GM23248 (cell line): ENCODE data around the gene BRD4. TPM values are rescaled to one million over a fixed set of nuclear protein-coding genes. Genes with fewer than 3 reads are reported as not detected.
A peak's percentile ranks its signal among the peaks of the same experiment; 100 is the strongest.

Experiments
- DNase-seq: peaks from one replicate; pipeline ENCODE4 v3.0.0-alpha.2; 2015
- H2AFZ ChIP-seq: fragments of 200-600 bp; sonication (generic); 2 replicates; pipeline ENCODE4 v1.6.1; 2016; ENCODE audit warnings: antibody characterized with exemption
- H3F3A ChIP-seq: fragments of 200-600 bp; sonication (generic); 2 replicates; pipeline ENCODE4 v1.6.1; 2016; ENCODE audit warnings: mild to moderate bottlenecking, antibody characterized with exemption, mixed run types; ENCODE audit not compliant: insufficient read depth
- H3K27ac ChIP-seq: fragments of 200-600 bp; sonication (generic); 2 replicates; pipeline ENCODE4 v1.5.1; 2016; ENCODE audit warnings: mild to moderate bottlenecking
- H3K27me3 ChIP-seq: fragments of 200-600 bp; sonication (generic); replicated peaks from 2 replicates; pipeline ENCODE4 v1.6.1; 2016; ENCODE audit warnings: mild to moderate bottlenecking; ENCODE audit not compliant: insufficient read depth
- H3K36me3 ChIP-seq: fragments of 200-600 bp; sonication (generic); 2 replicates; pipeline ENCODE4 v1.6.1; 2016; ENCODE audit warnings: low read depth, mild to moderate bottlenecking
- H3K4me1 ChIP-seq: fragments of 200-600 bp; sonication (generic); 2 replicates; pipeline ENCODE4 v1.6.1; 2016; ENCODE audit warnings: mild to moderate bottlenecking; ENCODE audit not compliant: insufficient read depth
- H3K4me2 ChIP-seq: fragments of 200-600 bp; sonication (generic); one replicate; pipeline ENCODE4 v1.6.1; 2016; ENCODE audit warnings: mild to moderate bottlenecking; ENCODE audit not compliant: unreplicated experiment
- H3K4me3 ChIP-seq: fragments of 200-600 bp; sonication (generic); 2 replicates; pipeline ENCODE4 v1.5.1; 2016; ENCODE audit warnings: mild to moderate bottlenecking
- H3K79me2 ChIP-seq: fragments of 200-600 bp; sonication (generic); 2 replicates; pipeline ENCODE4 v1.6.1; 2016; ENCODE audit warnings: mild to moderate bottlenecking; ENCODE audit not compliant: insufficient read depth
- H3K9ac ChIP-seq: fragments of 200-600 bp; sonication (generic); 2 replicates; pipeline ENCODE4 v1.6.1; 2016; ENCODE audit warnings: mild to moderate bottlenecking
- H3K9me2 ChIP-seq: fragments of 200-600 bp; sonication (generic); 2 replicates; pipeline ENCODE4 v1.6.1; 2016; ENCODE audit warnings: mixed run types, mild to moderate bottlenecking, moderate library complexity; ENCODE audit not compliant: insufficient read depth
- H3K9me3 ChIP-seq: fragments of 200-600 bp; sonication (generic); one replicate; pipeline ENCODE4 v1.6.1; 2017; ENCODE audit warnings: low read depth
- H4K20me1 ChIP-seq: fragments of 200-600 bp; sonication (generic); 2 replicates; pipeline ENCODE4 v1.6.0; 2016; ENCODE audit not compliant: insufficient read depth
- EZH2 ChIP-seq: fragments of 200-600 bp; sonication (generic); IDR thresholded peaks from 2 replicates; pipeline ENCODE4 v1.6.1; 2018; ENCODE audit warnings: antibody characterized with exemption, mild to moderate bottlenecking; ENCODE audit not compliant: insufficient read depth, poor library complexity, severe bottlenecking
- EZH2phosphoT487 ChIP-seq: fragments of 200-600 bp; sonication (generic); IDR thresholded peaks from 2 replicates; pipeline ENCODE4 v1.6.1; 2018; ENCODE audit warnings: antibody characterized with exemption, moderate library complexity, mild to moderate bottlenecking, low read depth; ENCODE audit not compliant: insufficient read depth
- WGBS, 2 experiments: methylation state at CpG; one replicate each; pipeline ENCODE4 v1.1.6; 2015 to 2017; ENCODE audit warnings: low lambda C conversion rate in 2 of 2, low coverage in 1 of 2; ENCODE audit errors: missing lambda C conversion rate in 2 of 2; 5-methylcytosine and 5-hydroxymethylcytosine counted together
- in situ Hi-C: fragments of 300-500 bp; cut with MboI; formaldehyde crosslinking; loops from 2 replicates; pipeline ENCODE4 v1.15.0; 2020
- polyA plus RNA-seq: library from polyadenylated mRNA; unstranded; fragments of >200 nt; fragmentation: Nextera tagmentation; extraction: Ambion mirVana; gene quantifications from 2 replicates; pipeline ENCODE4 v1.2.1, GENCODE V29; 2016
- total RNA-seq: library from RNA; depleted of rRNA; stranded (reverse); fragments of >200 nt; shearing (Covaris generic); gene quantifications from 2 replicates; pipeline ENCODE4 v1.2.3, GENCODE V29; 2014

Gene BRD4
- total and polyA plus RNA-seq, 2 experiments from 2014 or later = 9.0 to 18.6 TPM

DNA sequence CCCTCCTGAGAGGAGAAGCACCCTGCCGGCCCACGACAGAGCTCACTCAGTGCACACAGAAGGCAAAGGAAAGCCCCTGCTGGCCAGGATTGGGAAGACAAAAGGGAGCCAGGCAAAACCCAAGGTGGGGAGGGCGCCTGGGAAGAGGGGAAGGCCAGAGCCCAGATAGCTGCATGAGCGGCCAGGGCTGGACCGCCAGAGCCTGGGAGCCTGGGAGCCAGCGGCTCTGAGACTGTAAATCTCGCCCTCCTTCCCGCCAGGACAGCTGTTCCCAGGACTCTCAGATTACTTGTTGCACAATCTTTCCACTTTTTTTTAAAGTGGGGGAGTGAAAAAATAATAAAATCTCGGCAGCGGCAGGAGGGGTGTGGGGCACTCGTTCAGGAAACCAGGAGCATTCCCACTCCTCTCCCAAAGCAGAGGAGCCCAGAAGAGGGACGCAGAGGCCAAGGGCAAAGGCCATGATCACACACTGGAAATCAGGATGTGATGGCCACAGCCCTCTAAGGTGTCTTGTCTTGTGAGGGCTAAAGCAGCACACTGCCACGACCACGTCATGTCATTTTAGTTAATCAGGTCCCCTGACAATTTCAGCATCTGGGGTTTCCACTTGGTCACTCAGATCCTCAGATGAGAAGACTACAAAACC, 80.5 kb downstream of the BRD4 start:
- Histone ChIP-seq H3K9ac (peak overlapping the region; percentile 95), H3K27ac (peak overlapping the region; percentile 100), H3K4me1 (peaks cover 41% of the 10 kb centered on the region), H3K79me2 (peaks cover 67% of the 10 kb centered on the region), H3K9me3 (no peaks in the 10 kb centered on the region), H3K9me2 (no peaks in the 10 kb centered on the region), H3K4me2 (peak overlapping the region; percentile 40), H3F3A (peaks cover 44% of the 10 kb centered on the region), H3K4me3 (peak overlapping the region; percentile 32), H4K20me1 (no peaks in the 10 kb centered on the region), H2AFZ (no peak overlapping the region), H3K27me3 (no peaks in the 10 kb centered on the region), H3K36me3 (peaks cover 27% of the 10 kb centered on the region; the same call in 1 of the 2 replicates)
- in situ Hi-C loops = loop anchor here (10.0 kb wide), 1 partner anchor 67 kb away; no protein-coding TSS in a partner anchor
- 7% methylated on average over 14 of the region's 14 CpGs for WGBS, 2 experiments
- peak; percentile 97 for DNase-seq
- TF ChIP-seq EZH2phosphoT487 (no peak), EZH2 (no peak)

DNA sequence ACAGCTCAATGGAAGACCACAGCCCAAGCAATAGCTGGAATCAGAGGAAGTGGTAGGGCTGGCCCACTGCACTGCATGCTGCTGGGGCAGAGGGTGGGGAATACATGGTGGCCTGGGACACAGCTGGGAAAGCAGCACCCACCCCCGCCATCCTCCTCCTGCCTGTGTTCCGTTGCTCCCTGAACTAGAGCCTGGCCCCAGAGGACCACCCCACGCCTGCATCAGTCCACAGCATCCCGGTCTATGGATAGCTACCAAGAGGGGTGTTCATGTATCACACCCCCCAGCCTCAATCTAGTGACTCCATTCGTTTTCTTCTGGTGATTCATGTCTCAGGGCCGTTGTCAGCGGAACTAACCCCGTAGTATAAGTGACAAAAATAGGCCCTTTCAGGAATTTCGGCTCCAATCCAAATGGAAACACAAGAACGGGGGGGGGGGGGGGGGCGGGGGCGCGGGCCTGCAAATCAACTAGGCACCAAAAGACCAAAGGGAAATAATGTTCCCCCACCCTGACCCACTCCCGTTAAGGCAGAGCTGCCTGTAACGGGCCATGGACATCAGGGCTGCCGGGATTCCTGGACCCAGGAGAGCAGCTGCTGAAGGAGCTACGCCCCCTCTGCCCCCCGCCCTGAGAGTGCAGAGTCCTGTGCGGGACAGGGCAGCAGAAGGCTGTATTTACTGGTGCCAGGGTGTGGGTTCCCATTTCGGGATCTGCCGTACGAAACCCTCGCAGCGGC, 81.2 kb downstream of the BRD4 start:
- peaks cover 25% of the 10 kb centered on the region; the same call in 1 of the 2 replicates for H3K36me3 ChIP-seq
- H3K4me1 ChIP-seq = peaks cover 41% of the 10 kb centered on the region
- H3K27ac ChIP-seq = peak overlapping the region; percentile 100
- peak overlapping the region; percentile 79 for H3K4me2 ChIP-seq
- H3F3A ChIP-seq = peaks cover 44% of the 10 kb centered on the region
- no peak overlapping the region for H2AFZ ChIP-seq
- no peaks in the 10 kb centered on the region for H4K20me1 ChIP-seq
- 5 to 6% methylated on average over 21 of the region's 24 CpGs for WGBS, 2 experiments
- in situ Hi-C loops = loop anchor here (10.0 kb wide), 1 partner anchor 66 kb away; no protein-coding TSS in a partner anchor
- peaks cover 67% of the 10 kb centered on the region for H3K79me2 ChIP-seq
- no peaks in the 10 kb centered on the region for H3K27me3 ChIP-seq
- H3K4me3 ChIP-seq = peak overlapping the region; percentile 32
- H3K9ac ChIP-seq = peak overlapping the region; percentile 95
- DNase-seq = peak; percentile 81
- no peaks in the 10 kb centered on the region for H3K9me3 ChIP-seq
- no peaks in the 10 kb centered on the region for H3K9me2 ChIP-seq
- TF ChIP-seq EZH2phosphoT487 (no peak), EZH2 (no peak)

DNA sequence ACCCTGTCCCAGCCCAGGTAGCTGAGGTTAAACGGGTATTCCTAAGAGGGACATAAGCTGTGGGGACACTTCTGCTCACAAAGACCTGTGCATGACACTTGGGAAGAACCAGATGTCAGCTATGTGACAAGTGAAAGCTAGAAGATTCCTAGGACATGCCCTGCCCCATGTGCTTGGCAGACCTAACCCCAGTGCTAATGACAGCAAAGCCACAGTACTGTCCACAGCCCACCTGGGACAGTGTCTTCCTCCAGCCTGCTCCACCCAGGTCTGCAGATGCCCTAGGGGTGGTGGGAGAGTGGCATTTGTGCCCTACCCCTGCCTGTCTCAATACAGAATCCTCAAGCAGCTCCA, 81.7 kb downstream of the BRD4 start:
- TF ChIP-seq EZH2 (no peak), EZH2phosphoT487 (no peak)
- peaks cover 41% of the 10 kb centered on the region for H3K4me1 ChIP-seq
- peaks cover 44% of the 10 kb centered on the region for H3F3A ChIP-seq
- H3K36me3 ChIP-seq = peaks cover 21% of the 10 kb centered on the region; the same call in 1 of the 2 replicates
- H3K9me2 ChIP-seq = no peaks in the 10 kb centered on the region
- no peaks in the 10 kb centered on the region for H3K27me3 ChIP-seq
- H3K27ac ChIP-seq = peak overlapping the region; percentile 100
- H3K9me3 ChIP-seq = no peaks in the 10 kb centered on the region
- 0% methylated on average over 1 of the region's 1 CpG for WGBS, 2 experiments
- H3K9ac ChIP-seq = peak overlapping the region; percentile 95
- DNase-seq = no peak
- H3K4me3 ChIP-seq = peak overlapping the region; percentile 32
- peaks cover 67% of the 10 kb centered on the region for H3K79me2 ChIP-seq
- H3K4me2 ChIP-seq = peak overlapping the region; percentile 79
- H2AFZ ChIP-seq = no peak overlapping the region
- H4K20me1 ChIP-seq = no peaks in the 10 kb centered on the region
- in situ Hi-C loops = loop anchor here (10.0 kb wide), 1 partner anchor 66 kb away; no protein-coding TSS in a partner anchor

GRCh38 chr19:15249972-15250639, 82.2 kb downstream of the BRD4 start:
- no peaks in the 10 kb centered on the region for H4K20me1 ChIP-seq
- no peak for TF ChIP-seq EZH2phosphoT487
- no peak for TF ChIP-seq EZH2
- no peaks in the 10 kb centered on the region for H3K9me3 ChIP-seq
- H3K9ac ChIP-seq = peak overlapping the region; percentile 95
- WGBS, 2 experiments = 9 to 10% methylated on average over 15 of the region's 15 CpGs
- peaks cover 44% of the 10 kb centered on the region for H3F3A ChIP-seq
- peaks cover 67% of the 10 kb centered on the region for H3K79me2 ChIP-seq
- peak; percentile 97 for DNase-seq
- peak overlapping the region; percentile 100 for H3K27ac ChIP-seq
- in situ Hi-C loops = loop anchor here (10.0 kb wide), 1 partner anchor 65 kb away; no protein-coding TSS in a partner anchor
- H2AFZ ChIP-seq = no peak overlapping the region
- H3K4me2 ChIP-seq = peak overlapping the region; percentile 84
- peaks cover 41% of the 10 kb centered on the region for H3K4me1 ChIP-seq
- H3K27me3 ChIP-seq = no peaks in the 10 kb centered on the region
- no peaks in the 10 kb centered on the region for H3K9me2 ChIP-seq
- H3K4me3 ChIP-seq = peak overlapping the region; percentile 42
- peaks cover 21% of the 10 kb centered on the region; the same call in 1 of the 2 replicates for H3K36me3 ChIP-seq
